ENCODE results near the gene TPD52L1. TPM values are rescaled to one million over a fixed set of nuclear protein-coding genes. Genes with fewer than 3 reads are reported as not detected.
A peak's percentile ranks its signal among the peaks of the same experiment; 100 is the strongest.
"Not testable (repeated sequence)": the region's sequence is repeated elsewhere in the genome, so short reads cannot be mapped to it uniquely, and the experiment has no call there.

Gene TPD52L1
- total RNA-seq, 1 donor from 2014 or later = 71.3 TPM

- no peak for DNase-seq (ENCODE audit: low spot score)
These were observed 11.0 kb upstream of the TPD52L1 start for GRCh38 chr6:125142618-125143017.

DNA sequence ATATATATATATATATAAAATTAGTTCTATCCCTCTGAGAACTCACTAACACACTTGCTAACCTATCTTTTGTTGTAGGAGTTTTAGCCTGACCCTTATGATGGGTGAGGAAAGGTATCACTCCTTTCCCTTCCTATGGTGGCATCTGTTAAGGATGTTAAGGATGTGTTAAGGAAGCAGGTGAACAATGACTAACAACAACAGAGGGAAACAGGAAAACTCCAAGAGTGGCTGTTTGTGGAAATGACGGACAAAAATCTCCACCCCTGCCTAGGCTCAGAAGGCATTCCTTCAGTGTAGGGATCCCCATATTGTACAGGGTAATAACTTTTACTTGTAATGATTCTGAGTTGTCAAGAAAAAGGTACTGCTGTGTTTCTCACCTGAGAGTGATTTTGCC, 8.8 kb upstream of the TPD52L1 start:
- no peak for DNase-seq (ENCODE audit: low spot score)

DNA sequence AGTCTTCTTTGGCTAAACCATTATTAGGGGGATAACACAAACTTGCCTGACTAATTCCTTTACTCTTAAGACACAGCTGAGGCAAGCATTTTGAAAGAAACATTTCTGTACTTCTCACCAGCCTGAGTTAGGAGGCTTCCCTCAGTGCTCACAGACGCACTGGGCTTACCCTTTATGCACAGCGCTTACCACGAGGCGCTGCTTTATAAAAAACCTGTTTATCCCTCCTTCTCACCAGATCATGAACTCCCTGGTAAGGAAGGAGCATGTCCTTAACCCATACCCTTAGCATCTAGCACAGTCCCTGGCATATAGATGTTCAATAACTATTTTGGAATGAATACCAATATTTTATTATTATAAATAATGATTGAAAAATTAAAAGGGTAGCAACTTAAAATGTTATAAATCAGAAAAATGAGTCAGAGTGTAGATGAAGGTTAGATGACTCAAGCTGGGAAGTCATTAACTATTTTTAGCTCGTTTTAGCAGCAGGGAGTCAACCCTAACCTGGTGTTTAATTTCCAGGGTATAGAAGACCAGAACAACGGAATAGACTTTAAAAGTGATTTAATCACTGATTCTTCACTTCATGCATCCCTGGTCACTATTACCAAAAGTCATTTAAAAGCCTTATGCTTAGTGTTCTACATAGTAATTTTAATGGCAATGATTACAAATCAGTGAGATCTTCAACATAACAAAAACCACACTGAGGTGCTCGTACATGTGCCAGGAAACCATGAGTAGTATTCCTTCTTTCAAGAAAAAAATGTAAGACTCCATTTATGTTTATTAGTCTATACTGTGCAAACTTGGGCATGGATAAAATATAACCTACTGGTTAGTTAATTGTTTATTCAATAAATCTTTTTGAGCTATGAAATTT, 4.1 kb upstream of the TPD52L1 start:
- no peak for DNase-seq (ENCODE audit: low spot score)

- no peak for DNase-seq (ENCODE audit: low spot score)
These were observed 1.9 kb upstream of the TPD52L1 start for GRCh38 chr6:125151700-125152099.

DNA sequence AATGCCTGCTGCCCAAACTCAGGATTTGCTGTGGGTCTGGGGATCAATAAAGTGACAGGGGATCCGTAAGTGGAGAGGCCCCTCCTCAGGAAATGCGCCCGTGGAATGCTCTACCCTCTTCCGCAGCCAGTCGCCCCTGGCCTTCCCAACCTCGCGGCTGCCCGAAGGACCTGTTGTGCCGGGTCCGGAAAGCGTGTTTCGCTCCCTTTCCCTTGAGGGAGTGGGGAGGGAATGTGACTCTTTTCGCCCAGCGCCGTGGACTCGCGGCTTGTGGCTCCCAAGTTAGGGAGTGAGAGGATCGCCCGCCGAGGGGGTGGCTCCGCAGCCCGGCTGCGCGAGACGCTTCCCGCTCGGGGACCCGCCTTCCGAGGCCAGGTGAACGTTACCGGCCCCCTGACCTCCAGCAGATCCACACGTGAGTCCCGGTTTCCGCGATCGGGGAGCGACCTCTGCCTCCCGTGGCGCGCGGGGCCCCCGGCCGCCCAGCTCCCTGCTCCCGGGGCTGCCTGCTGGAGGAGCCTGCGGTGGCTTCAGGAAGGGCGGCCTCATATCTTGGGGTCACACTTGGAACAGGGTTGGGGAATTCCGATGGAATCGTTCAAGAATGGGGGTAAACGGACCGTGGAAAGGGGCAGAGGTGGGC, 666 bp downstream of the TPD52L1 start:
- DNase-seq (ENCODE audit: low spot score) = peak; percentile 12

DNA sequence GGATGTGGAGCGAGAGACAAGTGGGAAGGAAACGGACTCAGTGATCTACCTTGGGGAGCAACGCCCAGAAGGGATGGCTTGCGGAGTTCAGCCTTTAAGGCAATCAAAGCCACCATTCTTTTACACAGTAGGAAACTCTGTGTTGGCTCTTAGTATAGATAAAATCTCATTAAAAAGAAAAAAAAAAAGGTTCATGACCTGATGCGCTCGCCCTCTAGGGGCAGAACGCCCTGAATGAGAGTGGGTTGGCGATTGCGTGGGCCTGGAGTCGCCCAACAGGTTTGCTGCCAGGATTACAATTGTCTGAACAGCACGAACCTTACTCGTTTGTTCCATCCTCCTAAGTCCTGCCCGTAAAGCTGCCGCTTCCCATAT, 1.2 kb downstream of the TPD52L1 start:
- peak; percentile 42 for DNase-seq (ENCODE audit: low spot score)

DNA sequence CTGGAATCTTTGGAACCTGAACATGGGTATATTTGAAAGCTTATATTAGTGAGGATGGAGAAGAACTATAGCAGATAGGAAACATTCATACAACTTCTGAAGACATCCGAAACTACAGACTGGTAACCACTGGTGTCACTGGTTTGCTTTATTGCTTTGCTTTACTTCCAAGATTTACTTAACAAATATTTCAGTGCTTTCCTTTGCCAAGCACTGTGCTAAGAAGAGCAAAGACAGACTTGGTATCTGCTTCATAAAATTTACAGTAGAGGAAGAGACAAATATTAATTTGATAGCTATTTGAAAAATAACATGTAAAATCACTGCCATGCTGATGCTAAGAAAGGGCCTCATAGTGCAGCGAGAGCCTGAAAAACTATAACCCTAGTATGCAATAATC, 1.8 kb downstream of the TPD52L1 start:
- no peak for DNase-seq (ENCODE audit: low spot score)

DNA sequence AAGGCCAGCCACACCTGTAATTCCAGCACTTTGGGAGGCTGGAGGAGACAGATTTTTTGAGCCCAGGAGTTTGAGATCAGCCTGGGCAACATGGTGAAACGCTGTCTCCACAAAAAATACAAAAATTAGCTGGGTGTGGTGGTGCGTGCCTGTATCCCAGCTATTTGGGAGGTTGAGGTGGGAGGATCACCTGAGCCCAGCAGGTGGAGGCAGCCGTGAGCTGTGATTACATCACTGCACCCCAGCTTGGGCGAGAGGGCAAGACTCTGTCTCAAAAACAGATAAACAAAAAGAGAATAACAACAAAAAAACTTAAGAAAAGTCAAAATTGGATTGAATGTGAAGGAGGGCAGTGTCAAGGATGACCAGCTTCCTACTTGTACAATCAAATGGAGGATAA, 2.9 kb downstream of the TPD52L1 start:
- no peak for DNase-seq (ENCODE audit: low spot score)

GRCh38 chr6:125157280-125157679, 3.7 kb downstream of the TPD52L1 start:
- no peak for DNase-seq (ENCODE audit: low spot score)

- no peak for DNase-seq (ENCODE audit: low spot score)
These were observed 4.2 kb downstream of the TPD52L1 start for GRCh38 chr6:125157725-125158124.

- DNase-seq (ENCODE audit: low spot score) = not testable (repeated sequence)
These were observed 9.8 kb downstream of the TPD52L1 start for GRCh38 chr6:125163339-125163738.

DNA sequence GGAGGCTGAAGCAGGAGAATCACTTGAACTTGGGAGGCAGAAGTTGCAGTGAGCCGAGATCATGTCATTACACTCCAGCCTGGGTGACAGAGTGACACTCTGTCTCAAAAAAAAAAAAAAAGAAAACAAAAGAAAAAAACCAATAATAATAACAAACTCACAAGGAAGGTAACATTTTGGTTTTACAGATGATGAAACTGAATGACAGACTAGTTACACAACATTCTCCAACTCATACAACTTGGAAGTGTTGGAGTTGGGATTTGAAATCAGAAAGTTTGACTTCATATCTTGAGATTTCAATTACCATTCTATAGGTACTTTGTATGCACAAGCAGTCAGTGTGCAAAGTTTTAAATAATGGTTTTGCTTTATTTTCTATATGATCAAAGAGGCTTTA, 10.2 kb downstream of the TPD52L1 start:
- DNase-seq (ENCODE audit: low spot score) = no peak

DNA sequence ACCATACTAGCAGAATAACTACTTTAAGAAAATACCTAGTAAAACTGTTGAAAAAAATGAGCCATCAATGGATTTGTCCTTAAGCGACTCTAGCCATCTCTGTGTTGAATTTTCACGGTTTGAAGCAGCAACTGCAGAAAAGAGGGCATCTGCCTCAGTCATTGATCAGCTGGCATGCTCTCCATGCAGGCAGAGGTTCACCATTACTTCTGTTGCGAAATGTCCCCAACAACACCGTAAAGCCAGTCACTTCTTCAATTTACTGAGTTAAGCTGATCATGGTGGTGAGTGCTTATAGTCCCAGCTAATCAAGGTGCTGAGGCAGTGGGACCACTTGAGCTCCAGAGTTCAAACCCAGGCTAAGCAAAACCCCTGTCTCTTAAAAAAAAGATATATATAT, 11.1 kb downstream of the TPD52L1 start:
- no peak for DNase-seq (ENCODE audit: low spot score)

- no peak for DNase-seq (ENCODE audit: low spot score)
These were observed 11.7 kb downstream of the TPD52L1 start for GRCh38 chr6:125165256-125165655.

DNA sequence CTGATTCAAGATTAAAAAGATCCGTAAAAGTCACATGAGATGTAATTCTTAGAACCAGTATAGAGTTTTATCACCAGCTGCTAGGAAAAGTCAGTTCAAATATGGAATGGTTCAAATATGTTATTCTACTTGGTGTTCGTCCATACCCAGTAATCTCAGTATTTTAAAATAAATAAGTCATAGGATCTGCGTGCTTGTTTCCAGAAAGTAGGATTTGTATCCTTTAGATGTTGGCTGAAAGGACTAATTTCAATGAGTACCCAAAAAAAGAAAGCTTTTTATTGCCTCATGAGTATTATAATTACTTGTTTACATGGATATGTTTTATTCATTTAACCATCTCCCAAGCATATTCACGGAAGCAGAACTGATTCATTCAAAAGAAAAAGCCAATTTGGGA, 12.2 kb downstream of the TPD52L1 start:
- DNase-seq (ENCODE audit: low spot score) = no peak

DNA sequence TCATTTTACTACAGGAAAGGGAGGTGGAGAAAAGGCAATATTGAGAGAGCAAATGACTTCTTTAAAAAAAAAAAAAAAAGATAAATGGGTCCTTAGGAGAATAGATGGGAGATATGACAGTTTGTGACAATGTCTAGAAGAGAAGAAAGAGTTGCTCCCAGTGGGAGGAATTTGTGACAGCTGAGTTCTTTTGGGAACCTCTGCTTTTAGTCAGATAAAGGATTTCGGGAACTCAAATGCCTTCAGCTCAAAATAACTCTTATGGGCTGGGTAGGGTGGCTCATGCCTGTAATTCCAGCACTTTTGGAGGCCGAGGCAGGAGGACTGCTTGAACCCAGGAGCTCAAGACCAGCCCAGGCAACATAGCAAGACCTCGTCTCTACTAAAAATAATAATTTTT, 13.1 kb downstream of the TPD52L1 start:
- no peak for DNase-seq (ENCODE audit: low spot score)

DNA sequence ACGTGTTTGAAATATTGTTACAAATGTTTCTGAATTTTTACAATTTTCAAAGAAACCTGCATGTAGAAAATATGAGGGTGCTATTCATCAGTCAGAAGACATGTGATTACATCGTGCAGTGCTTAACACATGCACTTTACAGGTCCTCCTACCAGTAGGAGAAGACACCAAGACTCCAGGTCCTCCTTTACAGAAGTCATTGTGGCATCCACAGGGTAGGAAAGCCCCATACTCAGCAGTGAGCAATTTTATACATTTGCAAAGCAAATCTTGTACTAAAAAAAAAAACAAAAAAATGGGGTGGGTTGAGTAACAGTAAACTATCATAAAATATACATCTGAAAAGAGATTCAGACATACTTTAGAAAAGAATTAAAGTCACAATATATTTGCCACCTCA, 14.0 kb downstream of the TPD52L1 start:
- no peak for DNase-seq (ENCODE audit: low spot score)

DNA sequence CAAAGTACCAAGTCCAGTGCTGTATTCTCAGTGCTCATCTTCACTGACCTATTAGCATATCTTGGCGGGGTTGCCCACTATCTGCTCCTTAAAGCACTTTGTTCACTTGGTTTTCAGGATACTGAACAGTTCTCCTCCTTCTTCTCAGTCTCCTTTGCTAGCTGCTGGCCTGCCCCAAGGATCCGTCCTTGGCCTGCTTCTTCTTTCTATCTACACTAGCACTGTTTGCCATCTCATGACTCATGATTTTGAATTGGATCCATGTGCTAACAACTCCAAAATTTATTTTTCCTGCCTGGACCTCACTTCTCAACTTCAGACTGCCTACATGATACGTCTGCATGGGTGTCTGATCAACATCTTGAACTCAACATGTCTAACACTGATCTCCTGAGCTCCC, 15.5 kb downstream of the TPD52L1 start:
- peak; percentile 22 for DNase-seq (ENCODE audit: low spot score)

DNA sequence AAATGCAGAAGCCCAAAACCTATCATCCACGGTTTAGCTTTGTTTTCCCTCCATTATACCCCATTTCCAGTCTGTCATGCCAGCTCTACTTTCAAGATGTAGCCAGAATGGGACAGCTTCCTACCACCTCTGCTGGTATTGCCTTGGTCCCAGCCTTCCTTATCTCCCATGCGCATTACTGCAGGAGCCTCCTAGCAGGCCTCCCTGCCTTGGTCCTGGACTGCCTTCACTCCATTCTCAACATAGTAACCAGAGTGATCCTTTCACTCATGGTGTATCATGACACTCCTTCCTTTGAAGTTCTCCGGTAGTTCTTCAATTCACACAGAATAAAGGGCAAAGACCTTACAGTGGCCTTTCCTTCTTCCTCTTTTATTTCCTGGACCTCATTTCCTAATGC, 15.9 kb downstream of the TPD52L1 start:
- DNase-seq (ENCODE audit: low spot score) = no peak

GRCh38 chr6:125170376-125170775, 16.8 kb downstream of the TPD52L1 start:
- DNase-seq (ENCODE audit: low spot score) = no peak

DNA sequence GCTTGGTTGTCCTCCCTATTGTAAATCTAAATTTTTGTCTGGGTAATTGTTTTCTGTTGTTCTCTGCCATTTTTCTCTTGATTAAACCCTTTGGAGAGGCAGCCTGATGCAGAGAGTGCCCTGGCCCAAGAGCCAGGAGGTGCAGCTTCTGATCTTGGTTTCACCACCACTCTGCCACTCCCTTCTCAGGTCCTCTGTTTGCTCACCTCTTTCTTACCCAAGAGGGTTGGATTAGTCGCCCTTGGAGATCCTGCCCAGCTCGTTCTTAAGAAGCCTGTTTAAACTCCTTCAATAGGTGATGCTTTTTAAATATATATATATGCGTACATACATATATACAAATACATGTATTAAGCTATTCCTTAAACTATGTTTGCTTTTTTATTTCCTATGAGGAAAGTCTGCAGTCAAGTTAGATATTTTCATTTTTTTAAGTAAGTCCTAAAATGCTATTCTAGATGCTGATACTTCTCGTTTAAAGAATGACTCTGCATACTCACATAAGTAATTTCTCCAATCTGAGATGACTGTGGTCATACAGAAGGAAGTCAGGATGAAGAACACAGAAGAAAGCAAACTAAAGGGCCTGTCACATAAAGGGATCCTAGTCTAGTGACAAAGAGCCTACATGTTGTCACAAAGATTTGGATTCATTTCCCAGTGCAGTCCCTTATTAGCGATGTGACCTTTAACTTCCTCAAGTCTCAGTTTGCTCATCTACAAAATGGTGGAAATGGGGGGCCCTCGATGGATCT, 19.9 kb downstream of the TPD52L1 start:
- DNase-seq (ENCODE audit: low spot score) = no peak

GRCh38 chr6:125174626-125175025, 21.1 kb downstream of the TPD52L1 start:
- DNase-seq (ENCODE audit: low spot score) = no peak
